PFSK-1 (cell line): ENCODE measurements around the gene SOX5.

ENCODE experiments used
- FOXP2 ChIP-seq: optimal IDR thresholded peaks from 2 replicates; pipeline ENCODE3; 2011; ENCODE audit warnings: borderline replicate concordance, control low read depth, inconsistent platforms; ENCODE audit not compliant: insufficient read depth; ENCODE audit errors: extremely low read length, extremely low read depth
- POLR2AphosphoS5 ChIP-seq: IDR thresholded peaks from 2 replicates; pipeline ENCODE4 v1.6.1; 2012; ENCODE audit warnings: low read depth, mild to moderate bottlenecking, control low read depth, low read length, moderate library complexity
- REST ChIP-seq, 2 experiments: IDR thresholded peaks; 2 replicates each; pipeline versions ENCODE4 v1.6.1 to v1.8.0; 2011 to 2012; ENCODE audit warnings: low read depth in 2 of 2, low read length in 2 of 2, control low read depth in 1 of 2, inconsistent platforms in 1 of 2, mild to moderate bottlenecking in 1 of 2, moderate library complexity in 1 of 2; ENCODE audit not compliant: insufficient read depth in 1 of 2
- SIN3A ChIP-seq: IDR thresholded peaks from 2 replicates; pipeline ENCODE4 v1.6.1; 2012; ENCODE audit warnings: mild to moderate bottlenecking, low read length, moderate library complexity, borderline replicate concordance; ENCODE audit not compliant: insufficient read depth
- TAF1 ChIP-seq: IDR thresholded peaks from 2 replicates; pipeline ENCODE4 v1.6.1; 2012; ENCODE audit warnings: low read length, control low read depth, borderline replicate concordance; ENCODE audit not compliant: insufficient read depth

Gene SOX5

GRCh38 chr12:23753628-23754365 lies 195.7 kb downstream of the SOX5 start:
- TF ChIP-seq POLR2AphosphoS5 = no peak
- no peak for TF ChIP-seq REST (IDR thresholded peaks at IDR 0.05; ENCODE audit: insufficient read depth in 1 of 2, low read depth in 2 of 2, low read length in 2 of 2)
- TF ChIP-seq TAF1 = no peak
- TF ChIP-seq FOXP2 = no peak
- no peak for TF ChIP-seq SIN3A

GRCh38 chr12:23752245-23752644 lies 197.2 kb downstream of the SOX5 start:
- no peak for TF ChIP-seq POLR2AphosphoS5
- TF ChIP-seq SIN3A = no peak

- TF ChIP-seq TAF1 (no peak), POLR2AphosphoS5 (no peak), FOXP2 (no peak), REST (IDR thresholded peaks at IDR 0.05; ENCODE audit: insufficient read depth in 1 of 2, low read depth in 2 of 2, low read length in 2 of 2) (no peak), SIN3A (no peak)
Measured at GRCh38 chr12:23751641-23752040, 197.8 kb downstream of the SOX5 start.

- TF ChIP-seq TAF1 = no peak
- no peak for TF ChIP-seq SIN3A
- TF ChIP-seq REST (IDR thresholded peaks at IDR 0.05; ENCODE audit: insufficient read depth in 1 of 2, low read depth in 2 of 2, low read length in 2 of 2) = no peak
- TF ChIP-seq FOXP2 = no peak
- TF ChIP-seq POLR2AphosphoS5 = no peak
Measured at GRCh38 chr12:23750923-23751322, 198.5 kb downstream of the SOX5 start.

GRCh38 chr12:23744696-23745095 lies 204.8 kb downstream of the SOX5 start:
- TF ChIP-seq FOXP2 = no peak
- no peak for TF ChIP-seq TAF1
- no peak for TF ChIP-seq REST (IDR thresholded peaks at IDR 0.05; ENCODE audit: insufficient read depth in 1 of 2, low read depth in 2 of 2, low read length in 2 of 2)
- TF ChIP-seq POLR2AphosphoS5 = no peak
- no peak for TF ChIP-seq SIN3A
